Heart right ventricle (tissue), 16 donors: ENCODE results near the gene PWWP2B. TPM values are rescaled to one million over a fixed set of nuclear protein-coding genes. Genes with fewer than 3 reads are reported as not detected.
"Not testable (repeated sequence)": the region's sequence is repeated elsewhere in the genome, so short reads cannot be mapped to it uniquely, and the experiment has no call there.

Experiments
- ATAC-seq, 8 donors: fragments of 200-7000 bp; cut with Tn5 transposase; one replicate each; pipeline ENCODE4 v1.9.1; 2020; ENCODE audit warnings: mild to moderate bottlenecking in 8 of 8, moderate library complexity in 8 of 8, moderate number of reproducible peaks in 1 of 8
- DNase-seq, 2 donors: peaks; one replicate each; pipeline ENCODE4 v3.0.0-alpha.2; 2020
- H3K27ac ChIP-seq, 10 donors: fragments of 200-600 bp; sonication (generic) in 2 of 10; one replicate each; pipeline versions ENCODE4 v1.5.0 to v1.8.0; 2020 to 2022; ENCODE audit warnings: mild to moderate bottlenecking in 3 of 10
- H3K27me3 ChIP-seq, 7 donors: fragments of 200-600 bp; one replicate each; pipeline ENCODE4 v1.8.0; 2021 to 2022; ENCODE audit warnings: mild to moderate bottlenecking in 2 of 7
- H3K36me3 ChIP-seq, 9 donors: fragments of 200-600 bp; sonication (generic) in 1 of 9; one replicate each; pipeline versions ENCODE4 v1.5.0 to v1.8.0; 2020 to 2022; ENCODE audit warnings: mild to moderate bottlenecking in 2 of 9
- H3K4me1 ChIP-seq, 9 donors: fragments of 200-600 bp; sonication (generic) in 1 of 9; one replicate each; pipeline versions ENCODE4 v1.5.0 to v1.8.0; 2020 to 2022; ENCODE audit warnings: mild to moderate bottlenecking in 4 of 9
- H3K4me3 ChIP-seq, 10 donors: fragments of 200-600 bp; sonication (generic) in 2 of 10; one replicate each; pipeline versions ENCODE4 v1.5.0 to v1.8.0; 2020 to 2022; ENCODE audit warnings: mild to moderate bottlenecking in 7 of 10, moderate library complexity in 2 of 10
- H3K9me3 ChIP-seq, 11 donors: fragments of 200-600 bp in 10 of 11; sonication (generic) in 2 of 11; one replicate each; pipeline versions ENCODE4 v1.5.0 to v1.8.0; 2013 to 2022; ENCODE audit warnings: mild to moderate bottlenecking in 2 of 11, control low read depth in 1 of 11, moderate library complexity in 1 of 11
- whole genome bisulfite sequencing, 2 donors: extraction: QIAGEN DNeasy Blood & Tissue Kit; methylation state at CpG; one replicate each; pipeline ENCODE4 v1.1.7; 2013; ENCODE audit warnings: inconsistent platforms in 1 of 2; 5-methylcytosine and 5-hydroxymethylcytosine counted together
- intact Hi-C, 10 donors: fragments of 100-400 bp; cut with DNase I; formaldehyde crosslinking; loops; one replicate each; pipeline versions ENCODE4 v1.11.1 to v1.14.2; 2022
- polyA plus RNA-seq, 2 donors: library from polyadenylated mRNA; stranded (reverse); fragments of 200-250 nt; gene quantifications; one replicate each; pipeline ENCODE4 v1.2.3, GENCODE V29; 2013
- total RNA-seq, 10 donors: library from RNA; stranded (reverse); fragmentation: NEBNext Ultra II Directional in 3 of 10; extraction: Animal tissue kit (Norgen Biotek cat#: 25700) in 3 of 10; gene quantifications; one replicate each; pipeline versions ENCODE4 v1.2.1 to v1.2.4, GENCODE V29; 2021 to 2023
- TF ChIP-seq, protein P1 (sequence below), 9 donors: fragments of 200-600 bp; sonication (generic) in 2 of 9; IDR thresholded peaks; one replicate each; pipeline versions ENCODE4 v1.5.0 to v1.8.0; 2021 to 2022; ENCODE audit warnings: antibody characterized with exemption in 9 of 9, mild to moderate bottlenecking in 5 of 9, moderate library complexity in 1 of 9
- donor health status: Arrhythmogenic right ventricular cardiomyopathy.
- donor health status: ischemic (EF 13 %, LVEDD 7.1; RV severe dilation, severe dysfunction).
- donor health status: healthy with polysubstance abuse.
- donor health status: DM: no; HTN: yes; CAD: no.
- donor health status: DM: no; HTN: no; CAD: no.
- donor health status: ischemic (EF 25% LVEDD 6.9; RV normal size, moderate dysfunction).
- donor health status: ischemic (EF 25% LVEDD 5.7; RV mildly dilated, moderate dysfunction).
- donor health status: healthy.
- donor health status: DM: yes; HTN: yes; CAD: no.
- donor health status: Ischemic cardiomyopathy.
- donor health status: ischemic (EF 35%, LVEDD 5.7; RV mildly dilated, moderate dysfunction).
- donor health status: nonischemic (EF 11% LVEDD 7.7; RV severe dilation, severe dysfunction).
- donor health status: DM: yes; HTN: yes; CAD: no.
- donor health status: PGD.
- donor health status: ischemic (EF 29% LVEDD 5.4; RV normal size, mild dysfunction).
- donor health status: nonischemic (EF 23%, LVEDD 6.1; RV moderate dilation, normal function).

The PWWP2B gene
- total and polyA plus RNA-seq, 12 donors, result 11.1 to 21.3 (median 15.0) TPM

DNA sequence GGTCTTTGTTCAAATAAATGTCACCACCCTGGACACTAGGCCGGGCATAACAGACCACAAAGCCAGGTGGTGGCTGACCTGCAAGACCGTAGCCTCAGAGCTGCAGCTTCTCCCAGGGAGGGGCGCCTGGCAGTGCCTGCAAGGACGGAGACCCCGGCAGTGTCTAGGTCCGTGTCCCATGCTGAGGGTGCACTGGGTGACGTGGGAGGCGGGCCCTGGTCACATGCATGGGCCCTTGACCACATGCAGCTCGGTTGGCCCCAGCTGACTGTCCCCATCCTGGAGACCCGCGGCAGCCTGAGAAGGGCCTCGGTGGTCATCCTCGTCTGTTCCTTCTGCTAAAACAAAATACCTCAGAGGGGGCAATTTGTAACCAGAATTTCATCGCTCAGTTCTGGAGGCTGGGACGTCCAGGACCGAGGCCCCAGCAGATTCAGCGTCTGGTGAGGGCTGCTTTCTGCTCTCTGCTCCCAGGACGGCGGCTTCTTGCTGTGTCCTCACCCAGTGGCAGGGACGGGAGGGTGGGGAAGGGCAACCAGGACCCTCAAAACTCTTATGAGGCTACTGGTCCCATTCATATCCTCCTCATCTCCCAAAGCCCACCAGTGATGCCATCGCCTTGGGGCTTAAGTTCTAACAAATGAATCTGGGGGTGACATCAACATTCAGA lies 36.8 kb downstream of the PWWP2B start:
- Histone ChIP-seq H3K36me3 (no peaks in the 10 kb centered on the region), H3K27ac (peak overlapping the region in 1 of 10 donors; percentile 57), H3K4me1 (peaks cover 0 to 14% (median 0%) of the 10 kb centered on the region in 9 donors), H3K4me3 (no peak overlapping the region), H3K9me3 (no peaks in the 10 kb centered on the region), H3K27me3 (no peaks in the 10 kb centered on the region)
- DNase-seq, result peak in 1 of 2 donors; percentile 6
- no peak for ATAC-seq
- 97% methylated on average over 21 of the region's 21 CpGs for WGBS, 2 donors
- intact Hi-C loops, result no loop called here
- TF ChIP-seq, protein P1, sequence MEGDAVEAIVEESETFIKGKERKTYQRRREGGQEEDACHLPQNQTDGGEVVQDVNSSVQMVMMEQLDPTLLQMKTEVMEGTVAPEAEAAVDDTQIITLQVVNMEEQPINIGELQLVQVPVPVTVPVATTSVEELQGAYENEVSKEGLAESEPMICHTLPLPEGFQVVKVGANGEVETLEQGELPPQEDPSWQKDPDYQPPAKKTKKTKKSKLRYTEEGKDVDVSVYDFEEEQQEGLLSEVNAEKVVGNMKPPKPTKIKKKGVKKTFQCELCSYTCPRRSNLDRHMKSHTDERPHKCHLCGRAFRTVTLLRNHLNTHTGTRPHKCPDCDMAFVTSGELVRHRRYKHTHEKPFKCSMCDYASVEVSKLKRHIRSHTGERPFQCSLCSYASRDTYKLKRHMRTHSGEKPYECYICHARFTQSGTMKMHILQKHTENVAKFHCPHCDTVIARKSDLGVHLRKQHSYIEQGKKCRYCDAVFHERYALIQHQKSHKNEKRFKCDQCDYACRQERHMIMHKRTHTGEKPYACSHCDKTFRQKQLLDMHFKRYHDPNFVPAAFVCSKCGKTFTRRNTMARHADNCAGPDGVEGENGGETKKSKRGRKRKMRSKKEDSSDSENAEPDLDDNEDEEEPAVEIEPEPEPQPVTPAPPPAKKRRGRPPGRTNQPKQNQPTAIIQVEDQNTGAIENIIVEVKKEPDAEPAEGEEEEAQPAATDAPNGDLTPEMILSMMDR (IDR thresholded peaks at IDR 0.05), result no peak

DNA sequence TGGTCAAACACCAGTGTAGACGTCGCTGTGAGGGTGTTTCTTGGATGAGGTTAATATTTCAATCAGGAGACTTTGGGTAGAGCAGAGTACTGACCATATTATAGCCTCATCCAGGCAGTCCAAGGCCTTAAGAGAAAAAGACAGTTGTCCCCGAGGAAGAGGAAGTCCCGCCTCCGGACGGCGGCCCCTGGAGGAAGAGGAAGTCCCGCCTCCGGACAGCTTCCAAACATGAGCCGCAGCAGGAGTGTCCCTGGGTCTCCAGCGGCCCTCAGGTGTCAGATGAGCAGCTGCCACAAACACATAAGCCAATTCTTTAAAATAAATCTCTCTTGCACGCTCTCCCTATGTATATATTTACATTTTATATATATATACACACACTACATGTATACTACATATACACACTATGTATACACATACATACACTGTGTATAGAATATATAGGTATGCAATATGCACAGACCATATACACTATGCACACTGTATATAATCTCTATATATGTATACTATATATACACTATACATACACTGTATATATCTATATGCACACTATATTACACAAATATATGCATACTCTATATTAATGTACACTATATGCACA lies 37.5 kb downstream of the PWWP2B start:
- Histone ChIP-seq H3K27ac (peak overlapping the region in 1 of 10 donors; percentile 57), H3K4me1 (peaks cover 0 to 18% (median 0%) of the 10 kb centered on the region in 9 donors), H3K4me3 (peak overlapping the region in 1 of 10 donors; percentile 14), H3K27me3 (no peaks in the 10 kb centered on the region), H3K36me3 (no peaks in the 10 kb centered on the region), H3K9me3 (no peaks in the 10 kb centered on the region)
- 55 to 73% methylated on average over 12 of the region's 12 CpGs for WGBS, 2 donors
- intact Hi-C loops, result no loop called here
- TF ChIP-seq, protein P1 (IDR thresholded peaks at IDR 0.05), result no peak
- peak; percentile 65 for DNase-seq
- peak in 2 of 8 donors; percentile 25 to 33 for ATAC-seq

DNA sequence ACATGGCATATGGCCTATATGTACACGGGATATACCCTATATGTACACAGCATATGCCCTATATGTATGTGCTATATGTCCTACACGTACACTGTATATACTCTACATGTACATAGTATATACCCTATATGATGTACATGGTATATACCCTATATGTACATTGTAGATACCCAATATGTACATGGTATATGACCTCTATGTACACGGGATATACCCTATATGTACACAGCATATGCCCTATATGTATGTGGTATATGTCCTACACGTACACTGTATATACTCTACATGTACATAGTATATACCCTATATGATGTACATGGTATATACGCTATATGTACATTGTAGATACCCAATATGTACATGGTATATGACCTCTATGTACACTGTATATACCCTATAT lies 38.3 kb downstream of the PWWP2B start:
- H3K4me3 ChIP-seq, H3K9me3 ChIP-seq, intact Hi-C loops, ATAC-seq, H3K27ac ChIP-seq, H3K36me3 ChIP-seq, DNase-seq, H3K27me3 ChIP-seq: not testable (repeated sequence)
- peaks cover 0 to 13% (median 0%) of the 10 kb centered on the region in 9 donors for H3K4me1 ChIP-seq
- WGBS, 2 donors, result 94 to 97% methylated on average over 5 of the region's 5 CpGs

DNA sequence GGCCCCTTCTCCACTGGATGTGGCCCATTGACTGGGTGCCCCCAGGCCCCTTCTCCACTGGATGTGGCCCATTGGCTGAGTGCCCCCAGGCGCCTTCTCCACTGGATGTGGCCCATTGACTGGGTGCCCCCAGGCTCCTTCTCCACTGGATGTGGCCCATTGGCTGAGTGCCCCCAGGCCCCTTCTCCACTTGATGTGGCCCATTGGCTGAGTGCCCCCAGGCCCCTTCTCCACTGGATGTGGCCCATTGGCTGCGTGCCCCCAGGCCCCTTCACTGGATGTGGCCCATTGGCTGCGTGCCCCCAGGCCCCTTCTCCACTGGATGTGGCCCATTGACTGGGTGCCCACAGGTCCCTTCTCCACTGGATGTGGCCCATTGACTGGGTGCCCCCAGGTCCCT lies 39.1 kb downstream of the PWWP2B start:
- H3K4me3 ChIP-seq, ATAC-seq, DNase-seq, H3K36me3 ChIP-seq, H3K9me3 ChIP-seq, H3K27ac ChIP-seq, H3K27me3 ChIP-seq, intact Hi-C loops: not testable (repeated sequence)
- peaks cover 0 to 13% (median 0%) of the 10 kb centered on the region in 9 donors for H3K4me1 ChIP-seq
- 92 to 100% methylated on average over 3 of the region's 3 CpGs for WGBS, 2 donors

DNA sequence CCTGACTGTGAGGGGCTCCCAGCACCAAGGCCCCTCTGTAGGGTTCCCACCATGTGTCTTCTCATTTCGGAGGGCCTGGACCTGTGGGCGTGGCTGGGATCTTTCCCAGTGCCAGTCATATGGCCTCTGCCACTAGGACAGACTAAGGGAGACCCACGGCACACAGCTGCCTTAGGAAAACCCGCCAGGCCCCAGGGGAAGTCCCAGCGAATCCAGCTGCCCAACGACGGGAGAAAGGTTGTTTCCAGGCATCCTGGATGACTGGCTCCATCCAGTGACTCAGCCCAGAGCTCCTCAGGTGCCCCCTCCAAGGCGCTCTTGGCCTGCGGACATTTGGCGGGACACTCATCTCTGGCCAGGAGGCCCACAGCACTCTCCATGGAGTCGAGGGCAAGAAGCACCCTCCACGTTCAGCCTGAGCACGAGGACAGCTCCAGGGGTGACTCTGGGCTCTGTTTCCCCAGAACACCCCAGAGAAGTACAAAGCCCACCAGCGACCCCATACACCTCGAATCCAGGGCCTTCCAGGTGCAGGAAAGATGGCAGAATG lies 39.9 kb downstream of the PWWP2B start:
- Histone ChIP-seq H3K4me3 (no peak overlapping the region), H3K27ac (no peak overlapping the region), H3K4me1 (peaks cover 0 to 13% (median 0%) of the 10 kb centered on the region in 9 donors), H3K27me3 (no peaks in the 10 kb centered on the region), H3K36me3 (no peaks in the 10 kb centered on the region), H3K9me3 (no peaks in the 10 kb centered on the region)
- intact Hi-C loops, result no loop called here
- WGBS, 2 donors, result 87 to 89% methylated on average over 15 of the region's 15 CpGs
- peak in 1 of 2 donors; percentile 5 for DNase-seq
- TF ChIP-seq, protein P1 (IDR thresholded peaks at IDR 0.05), result no peak
- no peak for ATAC-seq
